T-helper 17 cell (primary cell): ENCODE results near the gene PIERCE2. TPM values are rescaled to one million over a fixed set of nuclear protein-coding genes. Genes with fewer than 3 reads are reported as not detected.

ENCODE experiments used
- ATAC-seq: fragments of 150-1000 bp; cut with Tn5 transposase; 2 replicates; pipeline ENCODE4 v1.10.0; 2021; ENCODE audit warnings: mild to moderate bottlenecking, moderate library complexity
- DNase-seq, 3 donors: peaks; one replicate each; pipeline versions ENCODE4 v3.0.0 to v3.0.0-alpha.2; 2020 to 2021
- H3K9me3 ChIP-seq: one replicate; pipeline ENCODE4 v1.7.0; 2013; ENCODE audit warnings: low read length, mild to moderate bottlenecking; ENCODE audit not compliant: control insufficient read depth, poor library complexity, severe bottlenecking
- H3K27ac Mint-ChIP-seq: one replicate; pipeline ENCODE4 v1.8.0; 2022; ENCODE audit warnings: mild to moderate bottlenecking, moderate library complexity, mixed read lengths
- H3K27me3 Mint-ChIP-seq: one replicate; pipeline ENCODE4 v1.8.0; 2022; ENCODE audit warnings: mixed read lengths
- H3K36me3 Mint-ChIP-seq: one replicate; pipeline ENCODE4 v1.8.0; 2022; ENCODE audit warnings: low read depth, mixed read lengths
- H3K4me1 Mint-ChIP-seq: one replicate; pipeline ENCODE4 v1.8.0; 2022; ENCODE audit warnings: mild to moderate bottlenecking, mixed read lengths
- H3K4me3 Mint-ChIP-seq: one replicate; pipeline ENCODE4 v1.8.0; 2022; ENCODE audit warnings: mild to moderate bottlenecking, moderate library complexity, mixed read lengths
- total RNA-seq, 4 donors: library from RNA in 2 of 4; stranded (reverse) in 2 of 4; gene quantifications; one replicate each; pipeline ENCODE4 v1.2.3 and lab custom pipeline; 2022 to 2026

The PIERCE2 gene, protein sequence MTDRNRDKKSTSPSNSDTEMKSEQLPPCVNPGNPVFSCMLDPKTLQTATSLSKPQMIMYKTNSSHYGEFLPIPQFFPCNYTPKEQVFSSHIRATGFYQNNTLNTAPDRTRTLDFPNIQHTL
- under 1 TPM in 1 of 2 donors, not detected in 1; 0.97 TPM for total RNA-seq
- 0 to 0.08 reads per million in 2 donors for total RNA-seq (lab: John Stamatoyannopoulos, UW)

DNA sequence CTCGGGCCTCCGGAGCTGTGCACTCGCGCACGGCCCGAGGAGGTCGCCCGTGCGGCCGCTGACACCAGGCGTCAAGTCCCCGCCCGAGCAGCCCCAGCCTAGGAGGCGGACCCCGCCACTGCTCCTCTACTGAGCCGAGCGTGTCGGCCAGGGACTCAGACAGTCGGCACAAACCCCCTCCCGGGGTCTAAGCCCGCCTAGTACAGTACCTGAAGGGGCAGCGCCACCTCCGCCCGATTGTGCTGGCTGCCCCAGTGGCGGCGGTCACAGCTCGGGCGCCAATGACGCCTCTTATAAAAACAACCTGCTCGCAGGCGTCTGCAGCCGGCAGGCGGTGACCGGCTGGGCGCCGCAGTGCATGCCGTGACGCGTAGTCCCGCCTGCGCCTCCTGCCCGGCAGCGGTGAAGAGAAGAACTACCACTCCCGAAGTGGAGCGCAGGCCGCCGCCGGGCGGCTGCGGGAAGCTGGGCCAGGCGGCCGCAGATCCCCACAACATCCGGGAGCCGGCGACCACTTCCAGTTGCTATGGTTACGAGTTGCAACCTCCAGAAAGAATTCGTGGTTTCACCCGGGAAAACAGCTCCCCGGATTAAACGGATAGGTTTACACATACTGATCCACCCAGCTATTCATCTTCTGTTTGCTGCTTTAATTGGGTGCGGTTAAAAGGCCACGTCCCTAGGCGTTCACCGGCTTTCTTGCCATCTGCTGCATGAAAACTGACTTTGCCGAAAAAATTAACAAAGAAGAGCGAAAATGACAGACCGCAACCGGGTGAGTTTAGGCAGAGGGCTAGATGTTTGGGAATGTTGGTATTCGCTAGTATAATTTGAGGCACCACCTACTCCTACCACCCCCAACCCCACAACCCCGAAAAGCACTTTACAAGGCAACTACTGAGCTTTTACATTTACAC is at the start of gene PIERCE2, which contains the start of gene CCPG1:
PIERCE2 (plus strand) TSS at position 484 of the 917 bp plus-strand sequence; CDS start at position 758, 274 bp downstream.
CCPG1 (minus strand) TSS at position 348 of the 917 bp plus-strand sequence. CDS start 18,935 bp downstream, outside the sequence.
- no peaks in the 10 kb centered on the region for H3K9me3 ChIP-seq
- Mint-ChIP-seq H3K27ac (peak within 1 kb of the TSS; percentile 94), H3K36me3 (peaks cover 2% of the 10 kb centered on the region), H3K27me3 (no peaks in the 10 kb centered on the region), H3K4me3 (peak within 1 kb of the TSS; percentile 96), H3K4me1 (peaks cover 20% of the 10 kb centered on the region)
- ATAC-seq (peak; percentile 92), DNase-seq (peak; percentile 81 to 87 (median 83))

DNA sequence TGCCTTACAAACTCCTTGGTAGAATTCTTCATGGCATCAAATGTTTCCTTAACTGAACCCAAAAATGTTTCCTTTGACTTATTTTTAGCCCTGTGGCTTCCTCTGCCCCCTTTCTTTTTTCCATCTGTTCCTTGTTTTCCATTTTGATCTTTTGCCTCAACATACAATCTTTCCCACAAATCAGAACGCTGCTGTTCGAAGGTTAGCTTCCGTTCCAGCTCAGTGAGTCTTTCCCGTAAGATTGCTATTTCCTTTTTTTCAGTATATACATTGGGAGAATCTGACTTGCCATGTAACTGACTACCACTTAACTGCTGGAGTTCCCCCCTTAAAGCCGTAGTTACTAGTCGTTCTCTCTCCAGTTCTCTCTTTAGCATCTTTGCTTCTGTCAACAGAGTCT is 48.0 kb upstream of the PIERCE2 start:
- Mint-ChIP-seq H3K4me1 (peaks cover 13% of the 10 kb centered on the region), H3K27ac (peak overlapping the region; percentile 56), H3K4me3 (no peak overlapping the region), H3K27me3 (no peaks in the 10 kb centered on the region), H3K36me3 (peaks cover 15% of the 10 kb centered on the region)
- DNase-seq (no peak), ATAC-seq (no peak)
- H3K9me3 ChIP-seq = no peaks in the 10 kb centered on the region

DNA sequence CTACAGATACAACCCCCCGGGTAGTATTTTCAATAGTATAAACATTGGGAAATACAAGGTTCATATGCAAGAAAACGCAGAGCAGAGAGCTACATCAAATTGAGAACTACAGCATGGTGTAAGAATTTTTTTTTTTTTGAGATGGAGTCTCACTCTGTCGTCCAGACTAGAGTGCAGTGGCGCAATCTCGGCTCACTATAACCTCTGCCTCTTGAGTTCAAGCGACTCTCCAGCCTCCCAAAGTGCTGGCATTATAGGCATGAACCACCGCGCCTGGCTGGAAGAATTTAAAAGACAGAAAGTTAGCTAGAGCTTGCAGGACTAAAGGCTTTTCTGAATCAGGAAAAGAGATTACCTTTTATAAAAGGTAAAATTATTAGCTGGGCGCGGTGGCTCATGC is 47.2 kb upstream of the PIERCE2 start:
- Mint-ChIP-seq H3K4me1 (peaks cover 13% of the 10 kb centered on the region), H3K27me3 (no peaks in the 10 kb centered on the region), H3K36me3 (peaks cover 15% of the 10 kb centered on the region), H3K4me3 (no peak overlapping the region), H3K27ac (peak overlapping the region; percentile 56)
- no peaks in the 10 kb centered on the region for H3K9me3 ChIP-seq
- DNase-seq (no peak), ATAC-seq (no peak)

DNA sequence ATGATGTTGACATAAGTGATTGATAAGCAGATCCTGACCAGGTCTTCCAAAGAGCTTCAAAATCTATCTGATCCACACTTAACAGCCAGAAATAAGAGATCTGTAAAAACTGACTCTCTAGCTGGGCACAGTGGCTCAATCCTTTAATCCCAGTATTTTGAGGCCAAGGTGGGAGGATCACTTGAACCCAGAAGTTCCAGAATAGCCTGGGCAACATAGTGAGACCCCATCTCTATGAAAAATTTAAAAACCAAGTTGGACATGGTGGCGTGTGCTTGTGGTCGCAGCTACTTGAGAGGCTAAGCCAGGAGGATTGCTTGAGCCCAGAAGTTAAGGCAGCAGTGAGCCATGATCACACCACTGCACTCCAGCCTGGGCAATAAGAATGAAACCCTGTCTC is 45.7 kb upstream of the PIERCE2 start:
- Mint-ChIP-seq H3K27ac (no peak overlapping the region), H3K4me1 (peaks cover 7% of the 10 kb centered on the region), H3K36me3 (peaks cover 7% of the 10 kb centered on the region), H3K4me3 (no peak overlapping the region), H3K27me3 (no peaks in the 10 kb centered on the region)
- no peak for ATAC-seq
- no peaks in the 10 kb centered on the region for H3K9me3 ChIP-seq
- DNase-seq = no peak

DNA sequence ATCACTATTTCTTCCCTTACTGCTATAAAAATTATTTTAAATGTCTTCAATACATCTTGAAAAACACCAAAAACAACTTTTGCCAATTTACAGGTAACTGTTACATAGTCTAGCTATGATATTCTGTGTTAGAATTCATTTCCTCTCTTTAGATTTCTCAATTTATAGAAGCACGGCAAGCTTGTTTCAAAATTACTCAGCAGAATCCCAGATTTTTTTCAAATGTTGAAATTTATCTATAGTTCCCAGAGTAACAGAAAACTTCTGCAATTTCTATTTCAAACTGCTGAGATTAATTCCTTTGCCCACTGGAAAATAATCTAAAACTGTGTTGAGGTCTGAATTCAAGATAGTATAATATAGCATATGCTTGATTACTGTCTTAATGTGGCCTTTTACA is 41.3 kb upstream of the PIERCE2 start:
- ATAC-seq (no peak), DNase-seq (no peak)
- no peaks in the 10 kb centered on the region for H3K9me3 ChIP-seq
- H3K27me3 Mint-ChIP-seq = no peaks in the 10 kb centered on the region
- H3K4me3 Mint-ChIP-seq = no peak overlapping the region
- H3K36me3 Mint-ChIP-seq = peaks cover 2% of the 10 kb centered on the region
- H3K4me1 Mint-ChIP-seq = peaks cover 3% of the 10 kb centered on the region
- H3K27ac Mint-ChIP-seq = no peak overlapping the region

DNA sequence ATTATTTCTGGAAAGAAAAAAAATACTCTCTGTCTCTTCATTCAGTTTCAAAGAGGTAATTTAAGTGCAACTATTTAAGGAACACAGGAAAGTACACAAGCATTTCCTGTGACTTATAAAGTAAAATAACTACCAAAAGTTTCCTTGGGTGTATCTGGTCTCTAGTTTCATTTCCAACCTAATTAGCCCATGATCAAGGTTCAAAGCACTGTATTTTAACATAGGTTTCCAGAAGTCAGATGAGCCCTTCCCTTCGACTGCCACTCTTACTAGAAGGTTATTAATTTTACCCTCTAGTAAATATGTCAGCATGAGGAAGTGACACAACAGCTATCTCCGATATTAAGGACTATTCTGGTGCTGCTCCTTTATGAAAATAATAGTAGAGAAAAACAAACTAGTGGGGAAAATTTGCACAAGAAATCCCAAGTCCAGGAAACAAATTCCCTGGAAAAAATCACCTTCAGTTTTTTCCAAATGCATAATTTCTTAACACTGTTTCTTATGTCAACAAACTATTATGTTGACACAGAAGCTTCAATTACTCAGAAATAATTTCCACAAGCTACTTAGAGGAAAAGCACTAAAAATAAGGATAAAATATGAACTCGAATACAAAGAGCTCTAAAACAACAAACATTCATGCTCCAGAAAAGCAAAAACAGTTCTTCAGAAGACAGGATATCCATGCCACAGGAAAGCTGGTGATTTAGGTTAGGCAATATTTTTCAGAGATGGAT is 35.4 kb upstream of the PIERCE2 start:
- ATAC-seq (no peak), DNase-seq (no peak)
- no peak overlapping the region for H3K4me3 Mint-ChIP-seq
- peaks cover 10% of the 10 kb centered on the region for H3K4me1 Mint-ChIP-seq
- H3K36me3 Mint-ChIP-seq = peaks cover 3% of the 10 kb centered on the region
- H3K9me3 ChIP-seq = no peaks in the 10 kb centered on the region
- H3K27ac Mint-ChIP-seq = peak overlapping the region; percentile 86
- no peaks in the 10 kb centered on the region for H3K27me3 Mint-ChIP-seq

DNA sequence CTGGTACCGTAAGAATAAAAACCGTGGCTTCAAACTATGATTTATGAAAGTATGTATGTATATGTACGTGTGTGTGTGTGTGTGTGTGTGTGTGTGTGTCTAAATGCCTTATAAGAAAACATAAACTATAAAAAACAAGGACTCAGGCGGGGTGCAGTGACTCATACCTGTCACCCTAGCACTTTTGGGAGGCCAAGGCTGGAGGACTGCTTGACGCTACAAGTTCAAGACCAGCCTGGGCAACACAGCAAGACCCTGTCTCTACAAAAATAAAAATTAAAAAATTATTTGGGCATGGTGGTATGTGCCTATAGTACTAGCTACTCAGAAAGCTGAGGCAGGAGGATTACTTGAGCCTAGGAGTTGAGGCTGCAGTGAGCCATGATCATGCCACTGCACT is 29.2 kb upstream of the PIERCE2 start:
- DNase-seq = no peak
- no peaks in the 10 kb centered on the region for H3K27me3 Mint-ChIP-seq
- no peak for ATAC-seq

DNA sequence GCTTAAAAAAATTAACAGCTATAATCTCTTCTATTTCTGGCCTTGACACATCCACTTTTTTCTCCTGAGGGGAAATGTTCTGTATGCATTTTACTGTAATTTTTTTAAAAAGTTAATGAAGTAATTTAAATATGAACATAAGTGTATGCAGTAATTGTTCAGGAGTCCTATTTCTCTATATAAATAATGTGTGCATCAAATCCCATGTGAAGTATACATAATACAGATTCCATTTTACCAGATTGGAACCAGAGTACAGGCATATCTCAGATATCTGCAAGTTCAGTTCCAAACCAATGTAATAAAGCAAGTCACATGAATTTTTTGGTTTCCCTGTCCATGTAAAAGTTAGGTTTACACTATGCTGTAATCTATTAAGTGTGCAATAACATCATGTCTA is 26.7 kb upstream of the PIERCE2 start:
- no peaks in the 10 kb centered on the region for H3K4me1 Mint-ChIP-seq
- H3K4me3 Mint-ChIP-seq = no peak overlapping the region
- no peak for ATAC-seq
- DNase-seq = no peak
- no peak overlapping the region for H3K27ac Mint-ChIP-seq
- no peaks in the 10 kb centered on the region for H3K9me3 ChIP-seq
- H3K27me3 Mint-ChIP-seq = no peaks in the 10 kb centered on the region
- peaks cover 4% of the 10 kb centered on the region for H3K36me3 Mint-ChIP-seq

More for the DNA sequence above, 29.2 kb upstream of the PIERCE2 start:
- Mint-ChIP-seq H3K36me3 (peaks cover 7% of the 10 kb centered on the region), H3K27ac (no peak overlapping the region), H3K4me1 (peaks cover 2% of the 10 kb centered on the region), H3K4me3 (no peak overlapping the region)
- H3K9me3 ChIP-seq = no peaks in the 10 kb centered on the region

DNA sequence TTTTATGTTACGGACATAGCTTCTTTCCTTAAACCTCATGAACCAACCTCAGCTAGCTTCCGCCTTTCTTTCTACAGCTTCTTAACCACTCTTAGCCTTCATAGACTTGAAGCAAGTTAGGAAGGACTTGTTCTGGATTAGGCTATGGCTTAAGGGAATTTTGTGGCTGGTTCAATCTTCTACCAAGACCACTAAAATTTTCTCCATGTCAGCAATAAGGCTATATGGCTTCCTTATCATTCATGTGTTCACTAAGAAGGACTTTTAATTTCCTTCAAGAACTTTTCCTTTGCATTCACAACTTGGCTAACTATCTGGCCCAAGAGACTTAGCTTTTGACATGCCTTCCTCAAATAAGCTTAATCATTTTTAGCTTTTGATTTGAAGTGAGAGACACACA is 24.6 kb upstream of the PIERCE2 start:
- ATAC-seq = no peak
- DNase-seq = no peak
- no peaks in the 10 kb centered on the region for H3K9me3 ChIP-seq
- Mint-ChIP-seq H3K36me3 (peaks cover 4% of the 10 kb centered on the region), H3K27ac (peak overlapping the region; percentile 16), H3K27me3 (no peaks in the 10 kb centered on the region), H3K4me3 (no peak overlapping the region), H3K4me1 (peaks cover 3% of the 10 kb centered on the region)

DNA sequence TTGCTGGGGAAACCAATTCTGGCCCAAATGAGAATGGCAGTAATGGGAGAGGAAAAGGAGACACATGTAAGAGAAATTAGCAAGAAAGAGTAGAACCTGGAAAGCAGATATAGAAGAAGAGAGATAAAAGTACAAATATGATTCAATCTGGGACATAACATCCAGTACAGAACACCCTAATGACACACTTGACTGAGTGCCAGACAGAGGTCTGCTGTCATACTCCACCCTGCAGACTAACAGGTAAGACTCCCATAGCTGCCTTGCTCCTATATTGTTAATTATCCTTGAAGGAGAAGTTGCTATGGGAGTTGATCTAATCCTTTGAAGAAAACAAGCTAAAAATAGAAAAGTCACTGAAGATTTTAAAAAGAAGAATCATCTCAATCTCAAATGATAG is 21.3 kb upstream of the PIERCE2 start:
- ATAC-seq = no peak

DNA sequence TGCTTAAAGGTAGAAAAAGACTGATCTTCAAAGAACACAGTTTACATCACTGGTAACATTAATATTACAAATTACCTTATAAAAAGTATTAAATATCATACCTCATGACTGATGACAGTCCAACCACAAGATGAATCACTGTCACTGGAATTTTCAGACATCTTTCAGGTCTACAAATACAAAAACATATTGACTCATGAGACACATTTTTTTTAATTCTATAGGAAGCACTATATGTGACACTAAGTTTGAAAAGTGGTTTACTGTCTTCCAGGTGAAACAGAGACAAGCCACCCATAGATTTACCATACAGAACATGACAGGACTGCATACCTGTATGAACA is 19.1 kb upstream of the PIERCE2 start:
- H3K27ac Mint-ChIP-seq = no peak overlapping the region
- H3K4me1 Mint-ChIP-seq = peaks cover 6% of the 10 kb centered on the region
- H3K9me3 ChIP-seq = no peaks in the 10 kb centered on the region
- no peak overlapping the region for H3K4me3 Mint-ChIP-seq
- DNase-seq (no peak), ATAC-seq (no peak)
- H3K27me3 Mint-ChIP-seq = no peaks in the 10 kb centered on the region
- peaks cover 2% of the 10 kb centered on the region for H3K36me3 Mint-ChIP-seq

More for the DNA sequence above, 21.3 kb upstream of the PIERCE2 start:
- Mint-ChIP-seq H3K36me3 (peaks cover 6% of the 10 kb centered on the region), H3K4me3 (no peak overlapping the region), H3K4me1 (peaks cover 6% of the 10 kb centered on the region), H3K27ac (peak overlapping the region; percentile 78), H3K27me3 (no peaks in the 10 kb centered on the region)
- no peaks in the 10 kb centered on the region for H3K9me3 ChIP-seq
- DNase-seq = no peak

DNA sequence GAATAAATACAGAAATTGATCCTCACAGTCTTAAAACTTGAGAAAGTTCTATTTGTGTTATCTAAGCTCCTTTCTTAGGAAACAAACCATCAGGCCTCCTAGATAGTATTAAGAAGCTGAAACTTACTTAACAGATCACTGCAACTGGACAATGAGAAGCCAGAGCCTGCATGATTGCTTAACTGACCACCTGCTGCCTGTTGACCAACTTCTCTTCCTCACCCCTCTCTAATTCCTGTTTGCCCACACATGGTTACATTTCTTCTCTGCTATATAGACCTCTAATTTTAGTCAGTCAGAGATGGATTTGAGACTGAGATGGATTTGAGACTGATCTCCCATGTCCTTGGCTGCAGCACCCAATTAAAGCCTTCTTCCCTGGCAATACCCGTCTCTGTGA is 13.6 kb upstream of the PIERCE2 start:
- no peaks in the 10 kb centered on the region for H3K9me3 ChIP-seq
- peaks cover 5% of the 10 kb centered on the region for H3K36me3 Mint-ChIP-seq
- DNase-seq (no peak), ATAC-seq (no peak)
- H3K27me3 Mint-ChIP-seq = no peaks in the 10 kb centered on the region
- H3K4me3 Mint-ChIP-seq = no peak overlapping the region
- H3K4me1 Mint-ChIP-seq = peaks cover 10% of the 10 kb centered on the region
- H3K27ac Mint-ChIP-seq = no peak overlapping the region

DNA sequence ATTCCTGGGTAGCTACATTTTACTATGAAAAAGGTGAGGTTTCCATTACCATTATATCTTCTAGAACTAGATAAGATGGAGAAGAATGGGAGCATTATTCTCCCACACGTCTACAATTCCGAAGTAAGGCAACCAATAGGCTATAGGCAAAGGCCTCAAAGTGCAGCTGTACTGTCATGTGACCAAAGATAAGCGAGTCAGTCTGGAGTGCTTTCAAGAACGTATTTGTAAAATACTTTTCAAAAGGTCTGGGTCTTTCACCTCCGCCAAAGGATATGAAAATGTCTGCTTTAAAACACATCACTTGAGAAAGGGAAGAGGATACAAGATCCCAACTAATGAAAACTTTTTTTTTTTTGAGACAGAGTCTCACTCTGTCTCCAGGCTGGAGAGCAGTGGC is 10.1 kb upstream of the PIERCE2 start:
- no peak overlapping the region for H3K4me3 Mint-ChIP-seq
- H3K36me3 Mint-ChIP-seq = peaks cover 5% of the 10 kb centered on the region
- no peak overlapping the region for H3K27ac Mint-ChIP-seq
- no peak for ATAC-seq
- H3K4me1 Mint-ChIP-seq = peaks cover 24% of the 10 kb centered on the region
- no peaks in the 10 kb centered on the region for H3K27me3 Mint-ChIP-seq
- DNase-seq = no peak
- H3K9me3 ChIP-seq = no peaks in the 10 kb centered on the region
